Measurements from ENCODE around the gene ZMYM2. TPM values are rescaled to one million over a fixed set of nuclear protein-coding genes. Genes with fewer than 3 reads are reported as not detected.

ZMYM2 gene
- total and polyA plus RNA-seq, 2 of the 13 experiments (the other 11 are each of a cell fraction or from before 2014, with no cell fraction given), result 22.4 to 40.8 TPM

- TF ChIP-seq ZNF740 (CRISPR knock-in tag; IDR thresholded peaks at IDR 0.05) (no peak), ZNF18 (CRISPR knock-in tag; IDR thresholded peaks at IDR 0.05; ENCODE audit: insufficient replicate concordance) (peak; percentile 72), RAD21 (CRISPR knock-in tag; IDR thresholded peaks at IDR 0.05) (peak; percentile 79), FOXO4 (CRISPR knock-in tag; conservative IDR thresholded peaks at IDR 0.05) (no peak), ZNF746 (CRISPR knock-in tag; IDR thresholded peaks at IDR 0.05) (peak; percentile 48; the same call in 1 of the 2 replicates), KDM6A (CRISPR knock-in tag; IDR thresholded peaks at IDR 0.05; ENCODE audit: low read depth) (0 out of 2 replicates have a peak, but pooled peaks have one; percentile 14), ZNF770 (CRISPR knock-in tag; IDR thresholded peaks at IDR 0.05) (peak; percentile 37; the same call in 1 of the 2 replicates), CREM (IDR thresholded peaks at IDR 0.05) (no peak), CREM (CRISPR knock-in tag; IDR thresholded peaks at IDR 0.05) (no peak), NFKBIZ (CRISPR knock-in tag; IDR thresholded peaks at IDR 0.05) (no peak), ZNF615 (CRISPR knock-in tag; IDR thresholded peaks at IDR 0.05; ENCODE audit: borderline replicate concordance) (no peak), MATR3 (CRISPR knock-in tag; IDR thresholded peaks at IDR 0.05) (no peak), SKI (IDR thresholded peaks at IDR 0.05; ENCODE audit: partially characterized antibody) (no peak), TERF1 (CRISPR knock-in tag; IDR thresholded peaks at IDR 0.05) (no peak), ZNF274 (CRISPR knock-in tag; IDR thresholded peaks at IDR 0.05) (peak; percentile 85), RAD51 (IDR thresholded peaks at IDR 0.05; ENCODE audit: borderline replicate concordance) (no peak), HNF4G (IDR thresholded peaks at IDR 0.05; ENCODE audit: borderline replicate concordance, low read depth, low read length) (no peak), HNF4G (CRISPR knock-in tag; IDR thresholded peaks at IDR 0.05; ENCODE audit: borderline replicate concordance, low read depth) (peak; percentile 47; the same call in 1 of the 2 replicates), SNAPC5 (CRISPR knock-in tag; IDR thresholded peaks at IDR 0.05; ENCODE audit: borderline replicate concordance) (no peak), ELF1 (CRISPR knock-in tag; IDR thresholded peaks at IDR 0.05) (peak; percentile 48; the same call in 1 of the 2 replicates), ZBTB21 (CRISPR knock-in tag; IDR thresholded peaks at IDR 0.05) (no peak), ZNF597 (CRISPR knock-in tag; IDR thresholded peaks at IDR 0.05) (no peak)
These were observed 169.3 kb downstream of the ZMYM2 start (continued) for GRCh38 chr13:20127562-20128458.
